GM12865 (cell line): ENCODE measurements around the gene EGR2.

Experiments
- DNase-seq: peaks from one replicate; pipeline ENCODE4 v3.0.0; 2010; ENCODE audit warnings: low read depth
- H3K4me3 ChIP-seq: 2 replicates; pipeline ENCODE4 v1.5.1; 2011; ENCODE audit warnings: mild to moderate bottlenecking, low read depth, low read length, control low read depth
- TF ChIP-seq, protein P1 (sequence below): IDR thresholded peaks from 2 replicates; pipeline ENCODE4 v1.5.1; 2011; ENCODE audit warnings: low read length, control low read depth, low read depth, inconsistent platforms; ENCODE audit not compliant: insufficient read depth; ENCODE audit errors: missing control alignments

EGR2 gene

GRCh38 chr10:62842983-62843382 lies 26.8 kb upstream of the EGR2 start:
- peak; percentile 33 for DNase-seq
- TF ChIP-seq, protein P1, sequence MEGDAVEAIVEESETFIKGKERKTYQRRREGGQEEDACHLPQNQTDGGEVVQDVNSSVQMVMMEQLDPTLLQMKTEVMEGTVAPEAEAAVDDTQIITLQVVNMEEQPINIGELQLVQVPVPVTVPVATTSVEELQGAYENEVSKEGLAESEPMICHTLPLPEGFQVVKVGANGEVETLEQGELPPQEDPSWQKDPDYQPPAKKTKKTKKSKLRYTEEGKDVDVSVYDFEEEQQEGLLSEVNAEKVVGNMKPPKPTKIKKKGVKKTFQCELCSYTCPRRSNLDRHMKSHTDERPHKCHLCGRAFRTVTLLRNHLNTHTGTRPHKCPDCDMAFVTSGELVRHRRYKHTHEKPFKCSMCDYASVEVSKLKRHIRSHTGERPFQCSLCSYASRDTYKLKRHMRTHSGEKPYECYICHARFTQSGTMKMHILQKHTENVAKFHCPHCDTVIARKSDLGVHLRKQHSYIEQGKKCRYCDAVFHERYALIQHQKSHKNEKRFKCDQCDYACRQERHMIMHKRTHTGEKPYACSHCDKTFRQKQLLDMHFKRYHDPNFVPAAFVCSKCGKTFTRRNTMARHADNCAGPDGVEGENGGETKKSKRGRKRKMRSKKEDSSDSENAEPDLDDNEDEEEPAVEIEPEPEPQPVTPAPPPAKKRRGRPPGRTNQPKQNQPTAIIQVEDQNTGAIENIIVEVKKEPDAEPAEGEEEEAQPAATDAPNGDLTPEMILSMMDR: no peak
- H3K4me3 ChIP-seq: no peak overlapping the region

DNA sequence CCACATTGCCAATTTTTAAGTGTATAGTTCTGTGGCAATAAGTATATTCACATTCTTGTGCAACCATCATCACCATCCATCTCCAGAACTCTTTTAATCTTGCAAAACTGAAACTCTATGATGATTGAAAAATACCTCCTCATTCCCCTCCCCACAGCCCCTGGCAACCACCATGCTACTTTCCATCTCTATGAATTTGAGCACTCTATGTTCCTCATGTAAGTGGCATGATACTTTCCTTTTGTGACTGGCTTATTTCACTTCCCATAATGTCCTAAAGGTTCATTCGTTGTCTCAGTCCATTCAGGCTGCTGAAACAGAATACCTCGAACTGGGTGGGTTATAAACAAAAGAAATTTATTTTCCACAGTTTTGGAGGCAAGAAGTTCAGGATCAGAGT lies 23.4 kb upstream of the EGR2 start:
- peak; percentile 26 for DNase-seq
- no peak overlapping the region for H3K4me3 ChIP-seq
- TF ChIP-seq, protein P1: no peak

- peak; percentile 44 for DNase-seq
- TF ChIP-seq, protein P1: no peak
- no peak overlapping the region for H3K4me3 ChIP-seq
These were observed 15.2 kb upstream of the EGR2 start for GRCh38 chr10:62831346-62831745.

GRCh38 chr10:62830679-62831078 lies 14.5 kb upstream of the EGR2 start:
- TF ChIP-seq, protein P1: no peak
- H3K4me3 ChIP-seq: no peak overlapping the region
- no peak for DNase-seq

DNA sequence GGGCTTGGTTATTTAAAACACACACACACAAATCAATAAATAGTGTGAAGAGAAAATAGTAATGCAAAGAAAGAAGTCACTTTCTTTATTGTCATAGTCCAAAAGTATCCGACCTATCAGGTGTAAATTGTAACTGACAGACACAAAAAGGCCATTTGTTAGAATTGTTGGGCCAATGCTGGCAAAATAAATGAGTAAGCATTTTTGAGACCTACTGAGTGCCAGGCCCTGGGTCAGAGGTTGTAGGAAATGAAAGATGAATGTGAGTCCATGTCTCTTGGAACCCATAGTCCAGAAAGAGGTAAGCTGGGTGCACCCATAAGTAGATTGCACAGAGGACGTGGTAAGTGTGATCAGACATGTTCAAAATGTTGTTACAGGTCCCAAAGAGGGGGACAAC lies 13.5 kb upstream of the EGR2 start:
- no peak overlapping the region for H3K4me3 ChIP-seq
- DNase-seq: no peak
- TF ChIP-seq, protein P1: no peak

GRCh38 chr10:62826273-62826672 lies 10.1 kb upstream of the EGR2 start:
- TF ChIP-seq, protein P1: no peak
- H3K4me3 ChIP-seq: no peak overlapping the region
- DNase-seq: no peak

- no peak overlapping the region for H3K4me3 ChIP-seq
- TF ChIP-seq, protein P1: no peak
- DNase-seq: no peak
These were observed 4.4 kb upstream of the EGR2 start for GRCh38 chr10:62820586-62820985.
